IPS-18c (cell line): ENCODE measurements around the gene CLPTM1L.
"Not testable (repeated sequence)": the region's sequence is repeated elsewhere in the genome, so short reads cannot be mapped to it uniquely, and the experiment has no call there.

Source experiments
- H3K4me3 ChIP-seq: 2 replicates; pipeline ENCODE4 v1.7.0; 2013; ENCODE audit warnings: low read depth, mild to moderate bottlenecking, low read length, moderate library complexity; ENCODE audit not compliant: insufficient read depth
- H3K9me3 ChIP-seq: one replicate; pipeline ENCODE4 v1.6.1; 2013; ENCODE audit warnings: mild to moderate bottlenecking, low read length, moderate library complexity; ENCODE audit not compliant: control insufficient read depth, insufficient read depth

Gene CLPTM1L

GRCh38 chr5:1293416-1294205 is 51.3 kb downstream of the CLPTM1L start:
- Histone ChIP-seq H3K9me3 (no peaks in the 10 kb centered on the region), H3K4me3 (no peak overlapping the region)

GRCh38 chr5:1292846-1293415 is 52.0 kb downstream of the CLPTM1L start:
- Histone ChIP-seq H3K4me3 (no peak overlapping the region), H3K9me3 (no peaks in the 10 kb centered on the region)

- Histone ChIP-seq H3K4me3 (no peak overlapping the region), H3K9me3 (no peaks in the 10 kb centered on the region)
Observed at GRCh38 chr5:1292139-1292538, 52.8 kb downstream of the CLPTM1L start.

GRCh38 chr5:1291611-1292080 is 53.3 kb downstream of the CLPTM1L start:
- H3K9me3 ChIP-seq = no peaks in the 10 kb centered on the region
- H3K4me3 ChIP-seq = no peak overlapping the region

GRCh38 chr5:1290956-1291355 is 53.9 kb downstream of the CLPTM1L start:
- H3K9me3 ChIP-seq, H3K4me3 ChIP-seq: not testable (repeated sequence)

DNA sequence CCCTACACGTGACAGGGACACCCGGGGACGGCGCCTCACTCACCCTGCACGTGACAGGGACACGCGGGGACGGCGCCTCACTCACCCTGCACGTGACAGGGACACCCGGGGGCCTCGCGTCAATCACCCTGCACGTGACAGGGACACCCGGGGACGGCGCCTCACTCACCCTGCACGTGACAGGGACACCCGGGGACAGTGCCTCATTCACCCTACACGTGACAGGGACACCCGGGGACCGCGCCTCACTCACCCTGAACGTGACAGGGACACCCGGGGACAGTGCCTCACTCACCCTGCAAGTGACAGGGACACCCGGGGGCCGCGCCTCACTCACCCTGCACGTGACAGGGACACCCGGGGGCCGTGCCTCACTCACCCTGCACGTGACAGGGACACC is 55.3 kb downstream of the CLPTM1L start:
- not testable (repeated sequence) for H3K4me3 ChIP-seq, H3K9me3 ChIP-seq

GRCh38 chr5:1288439-1289335 is 56.2 kb downstream of the CLPTM1L start:
- Histone ChIP-seq H3K9me3 (no peaks in the 10 kb centered on the region), H3K4me3 (no peak overlapping the region)

DNA sequence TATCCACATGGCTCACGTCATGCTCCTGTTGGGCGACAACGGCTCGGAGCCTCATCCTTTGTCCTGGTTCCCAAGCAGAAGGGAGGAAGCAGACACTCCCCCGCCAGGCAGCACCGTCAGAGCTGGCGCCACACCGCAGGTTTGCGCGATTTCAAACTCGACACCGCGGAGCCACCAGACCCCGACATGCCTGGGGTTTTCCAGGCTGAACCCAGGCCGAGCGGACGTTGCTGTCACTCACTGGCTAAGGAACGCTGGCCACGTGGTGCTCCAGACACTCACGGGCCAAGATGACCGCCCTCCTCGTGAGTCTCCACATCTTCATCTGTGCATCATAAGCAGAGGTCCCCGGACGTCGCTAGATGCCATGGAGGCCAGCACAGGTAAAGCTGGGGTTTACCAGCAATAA is 59.0 kb downstream of the CLPTM1L start:
- Histone ChIP-seq H3K9me3 (no peaks in the 10 kb centered on the region), H3K4me3 (no peak overlapping the region)

DNA sequence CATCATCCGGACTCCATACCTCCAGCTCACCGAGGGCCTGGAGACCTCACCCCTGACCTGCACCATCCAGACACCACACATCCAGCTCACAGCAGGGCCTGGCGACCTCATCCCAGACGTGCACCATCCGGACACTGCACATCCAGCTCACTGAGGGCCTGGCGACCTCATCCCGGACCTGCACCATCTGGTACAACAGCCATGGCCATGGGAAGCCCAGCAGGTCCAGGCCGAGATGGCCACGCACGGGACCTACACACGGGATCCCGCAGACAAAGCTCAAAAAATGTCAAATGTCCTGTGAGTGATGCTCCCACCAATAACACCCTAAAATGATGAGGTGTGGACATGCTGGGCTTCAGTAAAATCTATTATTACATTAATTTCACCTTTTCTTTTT is 59.8 kb downstream of the CLPTM1L start:
- no peaks in the 10 kb centered on the region for H3K9me3 ChIP-seq
- H3K4me3 ChIP-seq = no peak overlapping the region

DNA sequence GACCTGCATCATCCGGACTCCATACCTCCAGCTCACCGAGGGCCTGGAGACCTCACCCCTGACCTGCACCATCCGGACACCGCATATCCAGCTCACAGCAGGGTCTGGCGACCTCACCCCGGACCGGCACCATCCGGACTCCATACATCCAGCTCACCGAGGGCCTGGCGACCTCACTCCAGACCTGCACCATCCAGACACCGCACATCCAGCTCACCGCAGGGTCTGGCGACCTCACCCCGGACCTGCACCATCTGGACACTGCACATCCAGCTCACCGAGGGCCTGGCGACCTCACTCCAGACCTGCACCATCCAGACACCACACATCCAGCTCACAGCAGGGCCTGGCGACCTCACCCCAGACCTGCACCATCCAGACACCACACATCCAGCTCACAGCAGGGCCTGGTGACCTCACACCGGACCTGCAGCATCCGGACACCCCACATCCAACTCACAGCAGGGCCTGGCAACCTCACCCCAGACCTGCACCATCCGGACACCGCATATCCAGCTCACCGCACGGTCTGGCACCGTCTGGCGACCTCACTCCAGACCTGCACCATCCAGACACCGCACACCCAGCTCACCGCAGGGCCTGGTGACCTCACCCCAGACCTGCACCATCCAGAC is 60.4 kb downstream of the CLPTM1L start:
- H3K4me3 ChIP-seq, H3K9me3 ChIP-seq: not testable (repeated sequence)

- H3K9me3 ChIP-seq, H3K4me3 ChIP-seq: not testable (repeated sequence)
Observed at GRCh38 chr5:1283729-1284041, 61.2 kb downstream of the CLPTM1L start.

- not testable (repeated sequence) for H3K4me3 ChIP-seq, H3K9me3 ChIP-seq
Observed at GRCh38 chr5:1282993-1283728, 61.7 kb downstream of the CLPTM1L start.

DNA sequence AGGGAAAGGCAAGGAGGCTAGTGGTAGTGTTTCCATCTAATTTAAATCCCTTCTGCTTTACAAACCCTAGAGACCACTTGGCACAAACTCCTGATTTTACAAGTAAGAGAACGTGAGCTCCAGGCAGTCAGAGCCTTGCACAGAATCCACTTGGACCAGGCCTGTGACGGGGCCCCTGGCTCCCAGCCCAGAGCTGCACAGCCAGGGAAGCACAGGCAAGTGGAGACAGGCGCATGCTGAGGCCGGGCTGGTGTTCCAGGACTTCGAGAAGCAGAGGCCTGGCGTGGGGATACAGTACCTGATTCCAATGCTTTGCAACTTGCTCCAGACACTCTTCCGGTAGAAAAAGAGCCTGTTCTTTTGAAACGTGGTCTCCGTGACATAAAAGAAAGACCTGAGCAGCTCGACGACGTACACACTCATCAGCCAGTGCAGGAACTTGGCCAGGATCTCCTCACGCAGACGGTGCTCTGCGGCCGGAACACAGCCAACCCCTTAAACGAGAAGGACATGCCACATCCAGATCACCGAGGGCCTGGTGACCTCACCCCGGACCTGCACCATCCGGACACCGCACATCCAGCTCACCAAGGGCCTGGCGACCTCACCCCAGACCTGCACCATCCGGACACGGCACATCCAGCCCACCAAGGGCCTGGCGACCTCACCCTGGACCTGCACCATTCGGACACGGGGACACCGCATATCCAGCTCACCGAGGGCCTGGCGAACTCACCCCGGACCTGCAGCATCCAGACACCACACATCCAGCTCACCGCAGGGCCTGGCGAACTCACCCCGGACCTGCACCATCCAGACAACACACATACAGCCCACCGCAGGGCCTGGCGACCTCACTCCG is 62.5 kb downstream of the CLPTM1L start:
- no peaks in the 10 kb centered on the region for H3K9me3 ChIP-seq
- H3K4me3 ChIP-seq = no peak overlapping the region

DNA sequence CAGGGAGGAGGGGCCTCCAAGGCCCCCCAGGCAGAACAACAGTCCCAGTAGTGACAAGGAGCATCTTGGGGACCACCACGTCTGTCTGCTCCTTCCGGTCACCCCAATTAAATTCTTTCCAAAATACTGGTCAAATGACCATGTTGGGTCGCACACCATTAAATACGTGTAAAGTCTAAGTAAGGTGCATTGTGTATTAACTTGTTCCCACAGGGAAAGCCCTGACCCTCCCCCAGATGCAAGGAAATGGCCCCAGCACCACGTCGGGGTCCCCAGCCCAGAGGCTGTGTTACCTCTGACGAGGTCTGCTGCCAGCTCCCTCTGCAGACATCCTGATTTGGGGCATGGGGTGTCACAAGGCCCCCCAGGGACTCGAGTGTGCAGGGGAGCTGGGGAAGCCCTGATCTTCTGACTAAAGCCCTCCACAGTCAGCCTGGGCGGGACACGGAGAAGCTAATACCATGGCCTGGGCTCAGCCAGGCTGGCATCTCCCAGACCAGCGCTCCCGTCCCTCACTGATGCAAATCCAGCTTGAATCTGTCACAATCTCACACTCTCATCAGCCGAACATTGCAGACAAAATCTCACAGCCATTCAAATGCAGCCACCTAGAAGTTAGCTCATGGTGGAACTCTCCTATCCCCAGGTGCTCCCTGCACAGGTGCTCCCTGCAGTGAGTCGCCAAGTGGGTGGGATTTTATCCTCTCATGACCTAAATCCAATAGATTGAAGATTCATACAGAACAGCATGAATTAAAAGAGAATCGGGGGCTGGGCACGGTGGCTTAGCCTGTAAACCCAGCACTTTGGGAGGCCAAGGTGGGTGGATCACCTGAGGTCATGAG is 63.6 kb downstream of the CLPTM1L start:
- no peak overlapping the region for H3K4me3 ChIP-seq
- H3K9me3 ChIP-seq = no peaks in the 10 kb centered on the region

DNA sequence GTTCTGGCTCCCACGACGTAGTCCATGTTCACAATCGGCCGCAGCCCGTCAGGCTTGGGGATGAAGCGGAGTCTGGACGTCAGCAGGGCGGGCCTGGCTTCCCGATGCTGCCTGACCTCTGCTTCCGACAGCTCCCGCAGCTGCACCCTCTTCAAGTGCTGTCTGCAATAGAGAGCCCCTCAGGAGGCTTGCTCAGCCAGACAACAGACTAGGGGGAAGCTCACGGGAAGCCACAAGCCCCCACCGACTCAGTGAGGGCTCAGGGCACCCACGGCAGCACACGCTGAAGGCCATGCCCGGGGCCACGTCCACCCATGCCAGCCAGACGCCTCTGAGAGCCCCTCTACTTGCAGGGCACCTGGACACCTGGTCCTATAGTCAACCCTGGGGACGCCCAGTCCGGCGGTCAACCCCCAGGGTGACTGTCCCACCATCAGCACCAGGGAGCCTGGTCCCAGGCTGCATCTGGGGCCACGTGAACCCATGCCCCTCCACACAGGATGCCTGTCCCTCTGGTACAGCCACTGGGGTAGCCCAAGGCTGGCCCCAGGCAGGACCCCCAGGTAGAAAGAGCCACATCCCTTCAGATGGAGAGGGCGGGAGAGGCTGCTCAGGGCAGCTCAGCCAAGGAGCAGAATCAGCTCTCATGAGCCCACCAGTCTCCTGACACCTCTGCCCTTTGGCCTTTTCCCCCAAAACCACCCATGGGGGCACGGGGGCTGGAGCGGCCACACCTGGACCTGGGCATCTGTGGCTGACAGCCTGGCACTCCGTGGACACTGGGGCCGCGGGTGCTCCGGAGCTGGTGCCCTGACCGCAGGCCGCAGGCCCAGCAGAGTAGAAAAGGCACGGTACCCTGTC is 64.5 kb downstream of the CLPTM1L start:
- H3K9me3 ChIP-seq = no peaks in the 10 kb centered on the region
- no peak overlapping the region for H3K4me3 ChIP-seq
